Measurements from ENCODE around the gene ATXN7L1. TPM values are rescaled to one million over a fixed set of nuclear protein-coding genes. Genes with fewer than 3 reads are reported as not detected.

ATXN7L1 gene
- total RNA-seq, 1 experiment from 2014 or later = 24.3 TPM

DNA sequence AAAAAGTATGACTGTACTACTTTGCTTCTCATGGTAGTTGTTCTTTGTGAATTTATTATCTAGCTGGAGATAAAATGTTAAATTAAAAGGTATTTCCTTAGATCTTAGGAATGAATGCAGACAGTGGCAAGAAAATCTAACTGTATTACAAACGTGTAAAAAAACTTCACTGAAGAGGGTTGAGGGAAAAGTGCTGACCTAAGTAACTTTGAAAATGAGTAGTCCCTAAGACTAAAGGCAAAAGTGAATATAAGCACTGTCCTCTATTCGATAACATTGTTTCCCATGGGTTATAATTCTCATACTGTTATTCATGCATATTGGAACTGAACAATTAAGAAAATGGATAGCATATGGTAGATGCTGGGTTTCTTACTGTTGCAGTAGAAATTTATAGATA lies 148.4 kb downstream of the ATXN7L1 start:
- H4K20me1 ChIP-seq (ENCODE audit: control insufficient read depth, insufficient read depth, insufficient read length) = no peaks in the 10 kb centered on the region
- no CpG with 5 or more reads among the region's 2 CpGs for WGBS (ENCODE audit: extremely low coverage, insufficient read length, low lambda C conversion rate)
- no peak overlapping the region for H3K9ac ChIP-seq (ENCODE audit: extremely low read depth, insufficient read length, low read length)
- H2BK120ac ChIP-seq (ENCODE audit: low read depth, low read length, poor library complexity, severe bottlenecking) = no peak overlapping the region
- no peaks in the 10 kb centered on the region for H3K79me2 ChIP-seq (ENCODE audit: insufficient read depth, low read length)
- no peak overlapping the region for H3K4me3 Mint-ChIP-seq
- H3K18ac ChIP-seq (ENCODE audit: insufficient read length, low read depth, low read length) = no peak overlapping the region
- H3K23ac ChIP-seq (ENCODE audit: insufficient read length, low read depth, low read length) = no peak overlapping the region
- peaks cover 0 to 9% (median 4%) of the 10 kb centered on the region in 3 experiments; a peak in 4 of 7 replicates for H3K36me3 Mint-ChIP-seq (ENCODE audit: insufficient read depth in 1 of 3, low read depth in 3 of 3)
- H3K4ac ChIP-seq (ENCODE audit: low read depth, low read length) = no peak overlapping the region
- no peak overlapping the region for H4K91ac ChIP-seq (ENCODE audit: insufficient read length, low read depth, low read length)
- no peak overlapping the region for H3K56ac ChIP-seq (ENCODE audit: insufficient read length, low read depth, low read length)
- no peaks in the 10 kb centered on the region for H3K23me2 ChIP-seq (ENCODE audit: insufficient read length, low read depth, low read length, poor library complexity, severe bottlenecking)
- H3K79me1 ChIP-seq (ENCODE audit: insufficient read depth, low read depth, low read length, poor library complexity, severe bottlenecking) = no peaks in the 10 kb centered on the region
- no peak overlapping the region for H4K8ac ChIP-seq (replicated peaks; ENCODE audit: insufficient read length, low read depth, low read length)
- H3K27ac ChIP-seq (ENCODE audit: insufficient read length, low read depth, low read length) = no peak overlapping the region
- no peaks in the 10 kb centered on the region for H3K27me3 ChIP-seq (ENCODE audit: insufficient read depth, low read length)
- no peak for DNase-seq
- no peak overlapping the region for H4K5ac ChIP-seq (ENCODE audit: insufficient read length, low read depth, low read length)
- no peaks in the 10 kb centered on the region for H3K27me3 Mint-ChIP-seq (ENCODE audit: low read depth)
- H2BK12ac ChIP-seq (ENCODE audit: insufficient read length, low read depth, low read length) = no peak overlapping the region
- no peak overlapping the region for H2BK20ac ChIP-seq (ENCODE audit: low read depth, low read length, poor library complexity, severe bottlenecking)
- H3K4me1 ChIP-seq (ENCODE audit: insufficient read depth, low read length) = peaks cover 7% of the 10 kb centered on the region; the same call in 1 of the 2 replicates
- H2AFZ ChIP-seq (ENCODE audit: low read length) = no peak overlapping the region
- no peaks in the 10 kb centered on the region for H3K9me3 Mint-ChIP-seq
- no peaks in the 10 kb centered on the region for H3K9me3 ChIP-seq (ENCODE audit: control insufficient read depth, low read depth, low read length)
- H3K27ac Mint-ChIP-seq = no peak overlapping the region
- H2BK15ac ChIP-seq (ENCODE audit: low read depth, low read length) = no peak overlapping the region
- no peak overlapping the region for H3K14ac ChIP-seq (ENCODE audit: insufficient read depth, low read length)
- no peak overlapping the region for H3K4me2 ChIP-seq (ENCODE audit: insufficient read depth, insufficient read length, low read length)
- peaks cover 15 to 16% of the 10 kb centered on the region in 2 experiments for H3K4me1 Mint-ChIP-seq
- no peak overlapping the region for H2AK5ac ChIP-seq (ENCODE audit: insufficient read length, low read length)
- no peak overlapping the region for H3T11ph ChIP-seq (ENCODE audit: low read length)
- TF ChIP-seq, protein P1, sequence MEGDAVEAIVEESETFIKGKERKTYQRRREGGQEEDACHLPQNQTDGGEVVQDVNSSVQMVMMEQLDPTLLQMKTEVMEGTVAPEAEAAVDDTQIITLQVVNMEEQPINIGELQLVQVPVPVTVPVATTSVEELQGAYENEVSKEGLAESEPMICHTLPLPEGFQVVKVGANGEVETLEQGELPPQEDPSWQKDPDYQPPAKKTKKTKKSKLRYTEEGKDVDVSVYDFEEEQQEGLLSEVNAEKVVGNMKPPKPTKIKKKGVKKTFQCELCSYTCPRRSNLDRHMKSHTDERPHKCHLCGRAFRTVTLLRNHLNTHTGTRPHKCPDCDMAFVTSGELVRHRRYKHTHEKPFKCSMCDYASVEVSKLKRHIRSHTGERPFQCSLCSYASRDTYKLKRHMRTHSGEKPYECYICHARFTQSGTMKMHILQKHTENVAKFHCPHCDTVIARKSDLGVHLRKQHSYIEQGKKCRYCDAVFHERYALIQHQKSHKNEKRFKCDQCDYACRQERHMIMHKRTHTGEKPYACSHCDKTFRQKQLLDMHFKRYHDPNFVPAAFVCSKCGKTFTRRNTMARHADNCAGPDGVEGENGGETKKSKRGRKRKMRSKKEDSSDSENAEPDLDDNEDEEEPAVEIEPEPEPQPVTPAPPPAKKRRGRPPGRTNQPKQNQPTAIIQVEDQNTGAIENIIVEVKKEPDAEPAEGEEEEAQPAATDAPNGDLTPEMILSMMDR (conservative IDR thresholded peaks at IDR 0.05) = no peak
- no peak overlapping the region for H2BK5ac ChIP-seq (ENCODE audit: insufficient read length, low read length)
